ENCODE measurements around the gene RFNG. TPM values are rescaled to one million over a fixed set of nuclear protein-coding genes. Genes with fewer than 3 reads are reported as not detected.
"Not testable (repeated sequence)": the region's sequence is repeated elsewhere in the genome, so short reads cannot be mapped to it uniquely, and the experiment has no call there.

The RFNG gene
- total RNA-seq, 2 experiments from 2014 or later: 26.3 to 28.4 TPM

DNA sequence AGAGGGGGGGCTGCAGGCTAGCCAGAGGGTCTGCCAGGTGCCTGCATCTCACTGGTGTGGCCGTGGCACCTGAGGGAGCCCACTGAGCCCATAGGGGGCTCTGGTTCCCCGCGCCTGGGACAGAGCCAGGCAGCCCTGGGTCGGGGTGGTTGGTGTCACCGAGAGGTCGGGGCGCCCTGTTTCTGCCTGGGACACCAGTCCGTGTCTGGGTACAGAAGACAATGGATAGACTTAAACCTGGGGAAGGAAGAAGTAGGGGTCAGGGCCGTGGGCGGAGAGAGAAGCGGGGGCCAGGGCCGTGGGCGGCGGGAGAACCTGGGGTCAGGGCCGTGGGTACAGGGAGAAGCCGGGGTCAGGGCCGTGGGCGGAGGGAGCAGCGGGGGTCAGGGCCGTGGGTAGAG is 3.0 kb downstream of the RFNG start:
- POLR2A ChIA-PET: interaction anchor here (4.3 kb wide), 1 partner anchor 10 kb away, joined by 27 read pairs; the partner anchor contains the start of gene DCXR

DNA sequence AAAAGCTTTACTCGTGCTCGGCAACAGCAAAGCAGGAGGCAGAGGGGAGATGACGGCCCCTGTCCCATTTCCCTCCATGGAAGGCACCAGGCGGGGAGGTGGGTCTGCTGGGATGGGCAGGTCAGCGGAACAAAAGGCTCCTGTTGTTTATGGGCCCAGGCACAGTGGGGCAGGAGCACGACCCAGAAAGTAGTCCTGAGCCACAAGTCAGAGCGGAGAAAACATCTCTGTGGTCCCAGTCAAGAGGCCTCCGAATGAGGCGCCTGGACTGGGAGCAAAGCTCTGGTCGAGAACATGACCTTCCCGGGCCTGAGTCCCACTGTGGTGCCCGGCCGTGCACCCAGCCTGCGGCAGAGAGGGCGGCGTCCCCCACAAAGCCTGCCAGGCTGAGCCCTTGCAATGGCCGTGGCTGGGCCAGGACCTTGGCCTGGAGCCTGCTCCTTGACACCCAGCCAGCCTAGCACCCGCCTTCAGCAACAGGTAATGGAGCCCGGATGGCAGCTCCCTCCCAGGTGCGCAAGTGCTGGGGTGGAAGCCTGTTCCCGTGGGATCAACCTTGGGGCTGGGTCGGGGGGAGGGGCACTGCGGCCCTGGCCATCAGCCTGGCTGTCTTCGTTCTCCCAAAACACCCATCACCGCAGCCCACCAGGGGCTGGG is 3.6 kb downstream of the RFNG start:
- H3K4me1 Mint-ChIP-seq: peaks cover 14% of the 10 kb centered on the region
- ChIA-PET POLR2A (interaction anchor here (4.3 kb wide), 1 partner anchor 9 kb away, joined by 27 read pairs; the partner anchor contains the start of gene DCXR), CTCF (interaction anchor here (0.8 kb wide), 1 partner anchor 11 kb away, joined by 3 read pairs; the partner anchor contains the start of gene DCXR)
- no peak for DNase-seq
- peaks cover 5% of the 10 kb centered on the region for H3K36me3 Mint-ChIP-seq (ENCODE audit: low read depth)
- no peak overlapping the region for H3K4me3 Mint-ChIP-seq
- no peaks in the 10 kb centered on the region for H3K27me3 Mint-ChIP-seq
- H3K9me3 Mint-ChIP-seq: no peaks in the 10 kb centered on the region
- no peak overlapping the region for H3K27ac Mint-ChIP-seq

More for the DNA sequence above, 3.0 kb downstream of the RFNG start:
- Mint-ChIP-seq H3K36me3 (ENCODE audit: low read depth) (peaks cover 5% of the 10 kb centered on the region), H3K27ac (no peak overlapping the region), H3K27me3 (no peaks in the 10 kb centered on the region), H3K9me3 (no peaks in the 10 kb centered on the region), H3K4me3 (no peak overlapping the region), H3K4me1 (peaks cover 19% of the 10 kb centered on the region)
- CTCF ChIA-PET: interaction anchor here (1.2 kb wide), 1 partner anchor 11 kb away, joined by 4 read pairs; the partner anchor contains the start of gene DCXR
- no peak for DNase-seq

DNA sequence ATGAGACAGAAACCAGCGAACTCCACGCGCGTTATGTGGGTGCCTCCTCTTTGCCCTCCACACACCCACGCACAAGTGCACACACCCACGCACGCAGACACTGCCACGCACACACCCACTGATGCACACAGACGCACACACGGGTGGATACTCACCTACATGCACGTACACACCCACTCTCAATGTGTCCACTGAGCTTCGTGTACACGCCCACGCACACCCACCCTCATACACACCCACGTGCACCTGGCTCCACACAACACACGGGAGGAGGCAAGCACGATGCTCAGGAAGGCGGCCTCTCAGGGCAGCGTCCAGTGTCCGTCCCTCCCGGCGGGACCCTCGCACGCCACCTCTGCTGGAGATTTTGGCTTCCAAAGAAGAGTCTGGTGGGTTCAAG is 4.2 kb downstream of the RFNG start:
- peaks cover 5% of the 10 kb centered on the region for H3K36me3 Mint-ChIP-seq (ENCODE audit: low read depth)
- DNase-seq: no peak
- H3K4me1 Mint-ChIP-seq: peaks cover 9% of the 10 kb centered on the region
- CTCF ChIA-PET: interaction anchor here (0.8 kb wide), 1 partner anchor 10 kb away, joined by 3 read pairs; the partner anchor contains the start of gene DCXR
- POLR2A ChIA-PET: no interaction called here
- no peaks in the 10 kb centered on the region for H3K9me3 Mint-ChIP-seq
- H3K27me3 Mint-ChIP-seq: no peaks in the 10 kb centered on the region
- H3K27ac Mint-ChIP-seq: no peak overlapping the region
- H3K4me3 Mint-ChIP-seq: no peak overlapping the region

DNA sequence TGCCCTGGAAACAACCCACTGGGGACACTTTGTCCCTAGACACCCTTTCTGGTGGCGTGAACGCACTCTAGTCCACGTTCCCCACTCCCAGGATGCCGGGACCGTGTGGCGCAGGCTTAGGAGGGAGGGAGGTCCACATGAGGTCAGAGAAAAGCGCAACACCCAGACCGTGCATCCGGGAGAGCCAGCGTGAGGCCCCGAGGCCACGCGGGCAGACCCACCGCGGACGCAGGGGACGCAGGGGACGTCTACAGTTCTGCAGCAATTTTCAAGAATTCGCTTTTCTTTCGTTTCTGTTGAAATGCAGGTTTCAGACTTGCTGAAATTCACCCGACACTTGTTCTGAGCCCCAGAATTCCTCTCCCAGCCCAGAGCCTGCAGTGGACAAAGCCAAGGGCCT is 4.7 kb downstream of the RFNG start:
- no peaks in the 10 kb centered on the region for H3K27me3 Mint-ChIP-seq
- DNase-seq: no peak
- peaks cover 9% of the 10 kb centered on the region for H3K4me1 Mint-ChIP-seq
- no peaks in the 10 kb centered on the region for H3K9me3 Mint-ChIP-seq
- ChIA-PET POLR2A (no interaction called here), CTCF (no interaction called here)
- no peak overlapping the region for H3K27ac Mint-ChIP-seq
- peaks cover 5% of the 10 kb centered on the region for H3K36me3 Mint-ChIP-seq (ENCODE audit: low read depth)
- H3K4me3 Mint-ChIP-seq: no peak overlapping the region

DNA sequence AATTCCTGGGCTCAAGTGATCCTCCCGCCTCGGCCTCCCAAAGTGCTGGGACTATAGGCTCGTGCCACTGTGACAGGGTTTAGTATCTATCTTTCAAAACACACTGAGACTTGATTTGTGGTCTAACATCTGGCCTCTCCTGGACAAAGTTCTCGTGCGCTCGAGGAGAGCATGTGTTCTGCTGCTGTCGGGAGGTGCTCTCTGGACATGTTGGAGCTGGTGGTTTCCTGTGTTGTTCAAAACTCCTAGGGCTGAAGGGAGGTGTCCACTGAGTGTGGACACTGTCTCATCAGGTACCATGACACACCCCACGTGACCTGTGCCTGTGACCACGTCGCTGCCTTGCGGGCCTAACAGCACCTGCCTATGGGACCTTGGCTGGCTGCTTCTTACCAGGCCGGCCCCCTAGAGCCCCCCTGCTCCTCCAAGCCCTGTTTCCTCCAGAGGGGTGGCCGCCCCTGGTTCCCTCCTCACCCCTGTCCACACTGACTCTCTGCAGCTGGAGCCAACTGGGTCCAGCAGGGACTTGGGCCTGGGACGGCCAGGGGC is 5.6 kb downstream of the RFNG start:
- no peak for DNase-seq
- ChIA-PET CTCF (interaction anchor here (1.0 kb wide), 1 partner anchor 8 kb away, joined by 3 read pairs; the partner anchor contains the start of gene DCXR), POLR2A (no interaction called here)
- Mint-ChIP-seq H3K27ac (no peak overlapping the region), H3K4me3 (no peak overlapping the region), H3K36me3 (ENCODE audit: low read depth) (peaks cover 5% of the 10 kb centered on the region), H3K4me1 (peaks cover 9% of the 10 kb centered on the region), H3K9me3 (no peaks in the 10 kb centered on the region), H3K27me3 (no peaks in the 10 kb centered on the region)

DNA sequence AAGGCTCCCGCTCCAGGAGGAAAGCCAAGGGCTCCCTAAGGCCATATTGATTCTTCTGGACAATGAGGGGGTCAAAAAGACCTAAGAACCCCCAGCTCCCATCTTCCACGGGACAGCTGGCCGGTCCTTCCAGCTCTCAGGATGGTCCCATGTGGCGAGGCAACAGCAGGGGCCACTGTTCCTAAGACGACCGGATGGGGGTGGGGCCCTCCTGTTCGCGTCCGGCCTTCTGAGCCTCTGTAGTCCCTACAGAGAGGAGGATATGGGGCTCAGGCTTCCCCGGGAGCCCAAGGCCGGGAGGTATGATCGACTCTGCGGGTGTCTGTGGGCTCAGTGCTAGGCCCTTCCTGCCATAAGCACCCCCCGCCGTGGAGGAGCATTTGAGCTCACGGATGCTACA is 8.1 kb downstream of the RFNG start:
- CTCF ChIA-PET: interaction anchor here (1.1 kb wide), 1 partner anchor 84 kb away, joined by 3 read pairs; no protein-coding TSS in a partner anchor
- H3K4me3 Mint-ChIP-seq: no peak overlapping the region
- DNase-seq: no peak
- no peaks in the 10 kb centered on the region for H3K9me3 Mint-ChIP-seq
- H3K27me3 Mint-ChIP-seq: no peaks in the 10 kb centered on the region
- H3K27ac Mint-ChIP-seq: no peak overlapping the region
- H3K4me1 Mint-ChIP-seq: peaks cover 9% of the 10 kb centered on the region
- POLR2A ChIA-PET: no interaction called here
- peaks cover 5% of the 10 kb centered on the region for H3K36me3 Mint-ChIP-seq (ENCODE audit: low read depth)

DNA sequence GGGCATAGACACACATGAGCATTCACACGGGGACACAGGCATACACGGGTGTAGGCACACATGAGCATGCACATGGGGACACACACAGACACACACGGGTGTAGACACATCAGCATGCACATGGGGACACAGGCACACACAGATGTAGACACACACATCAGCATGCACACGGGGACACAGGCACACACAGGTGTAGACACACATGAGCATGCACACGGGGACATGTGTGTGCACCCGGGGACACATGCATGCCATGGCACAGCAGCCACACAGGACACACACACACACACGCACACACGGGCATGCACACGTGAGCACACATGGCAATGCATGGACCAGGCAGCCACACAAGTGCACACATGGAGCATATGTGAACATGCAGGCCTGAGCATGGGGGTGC is 9.0 kb downstream of the RFNG start:
- no peak for DNase-seq
- Mint-ChIP-seq H3K4me1 (peaks cover 14% of the 10 kb centered on the region), H3K36me3 (ENCODE audit: low read depth) (peaks cover 4% of the 10 kb centered on the region), H3K27me3 (no peaks in the 10 kb centered on the region), H3K9me3 (no peaks in the 10 kb centered on the region), H3K27ac (no peak overlapping the region), H3K4me3 (no peak overlapping the region)
- ChIA-PET POLR2A (no interaction called here), CTCF (interaction anchor here (1.1 kb wide), 1 partner anchor 83 kb away, joined by 3 read pairs; no protein-coding TSS in a partner anchor)

DNA sequence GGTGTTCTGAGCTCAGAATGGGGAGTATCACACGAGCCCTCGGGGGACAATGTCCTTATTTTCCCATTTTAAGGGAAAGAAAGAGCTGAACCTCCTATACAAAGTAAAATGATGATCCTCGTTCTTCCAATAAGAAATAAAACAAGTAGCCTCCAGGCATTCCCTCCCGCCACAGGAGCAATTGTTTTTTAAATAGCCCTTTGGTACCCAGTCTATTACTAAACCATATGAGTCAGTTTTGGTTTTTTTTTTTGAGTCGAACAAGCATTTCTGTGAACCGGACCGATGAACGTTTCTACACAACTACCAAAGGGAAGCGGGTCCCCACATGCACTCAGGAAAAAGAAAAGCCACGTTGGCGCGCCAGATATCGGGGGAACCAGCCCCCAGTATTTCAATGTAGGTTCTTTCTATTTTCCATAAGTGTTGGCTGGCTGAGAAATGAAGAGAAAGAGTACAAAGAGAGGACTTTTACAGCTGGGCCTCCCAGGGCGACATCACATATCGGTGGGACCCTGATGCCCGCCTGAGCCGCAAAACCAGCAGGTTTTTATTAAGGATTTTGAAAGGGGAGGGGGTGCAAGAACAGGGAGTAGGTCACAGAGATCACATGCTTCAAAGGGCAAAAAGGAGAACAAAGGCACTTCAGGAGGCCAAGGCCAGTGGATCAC is 10.3 kb downstream of the RFNG start:
- Mint-ChIP-seq H3K36me3 (ENCODE audit: low read depth) (no peaks in the 10 kb centered on the region), H3K27me3 (no peaks in the 10 kb centered on the region), H3K4me3 (no peak overlapping the region), H3K27ac (no peak overlapping the region), H3K9me3 (no peaks in the 10 kb centered on the region), H3K4me1 (peaks cover 18% of the 10 kb centered on the region)
- DNase-seq: no peak
- CTCF ChIA-PET: no interaction called here
- POLR2A ChIA-PET: interaction anchor here (0.9 to 5.0 kb wide), 2 partner anchors 9 kb away, joined by 3 to 27 read pairs; partner anchors contain the start of genes GPS1 and RFNG

DNA sequence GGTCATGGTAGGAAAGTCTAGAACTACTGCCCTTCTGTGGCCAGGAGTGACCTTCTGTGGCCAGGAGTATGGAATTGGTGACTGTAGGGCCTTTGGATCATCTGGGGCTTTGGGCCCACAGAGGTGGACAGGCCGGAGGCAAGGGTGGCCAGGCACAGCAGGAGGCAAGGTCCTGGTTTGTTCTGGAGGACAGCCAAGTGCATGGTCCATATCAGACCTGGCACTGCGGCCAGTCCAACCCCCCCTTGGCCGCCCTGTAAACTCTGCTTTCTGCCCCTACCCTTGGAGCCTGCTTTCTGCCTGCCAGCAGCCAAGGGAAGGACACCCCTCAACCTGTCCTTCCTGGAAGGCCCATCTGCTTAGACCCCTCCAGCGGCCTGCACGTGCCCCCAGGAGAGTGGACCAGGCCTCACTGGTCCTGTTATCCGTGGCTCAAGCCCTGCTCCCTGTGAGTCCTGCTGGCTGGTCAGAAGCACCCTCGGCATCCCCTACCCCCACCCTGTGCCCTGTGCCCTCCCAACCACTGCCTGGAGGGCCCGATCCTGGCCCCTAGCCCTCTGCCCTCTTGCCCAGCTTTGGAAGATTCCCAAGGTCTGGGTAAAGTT is 11.8 kb downstream of the RFNG start:
- H3K27me3 Mint-ChIP-seq: no peaks in the 10 kb centered on the region
- ChIA-PET CTCF (no interaction called here), POLR2A (interaction anchor here (1.3 to 5.0 kb wide), 2 partner anchors 10 to 11 kb away, joined by 3 to 27 read pairs; partner anchors contain the start of genes GPS1 and RFNG)
- H3K9me3 Mint-ChIP-seq: no peaks in the 10 kb centered on the region
- no peak overlapping the region for H3K27ac Mint-ChIP-seq
- H3K4me3 Mint-ChIP-seq: no peak overlapping the region
- peaks cover 26% of the 10 kb centered on the region for H3K4me1 Mint-ChIP-seq
- no peak for DNase-seq
- H3K36me3 Mint-ChIP-seq (ENCODE audit: low read depth): peaks cover 8% of the 10 kb centered on the region

DNA sequence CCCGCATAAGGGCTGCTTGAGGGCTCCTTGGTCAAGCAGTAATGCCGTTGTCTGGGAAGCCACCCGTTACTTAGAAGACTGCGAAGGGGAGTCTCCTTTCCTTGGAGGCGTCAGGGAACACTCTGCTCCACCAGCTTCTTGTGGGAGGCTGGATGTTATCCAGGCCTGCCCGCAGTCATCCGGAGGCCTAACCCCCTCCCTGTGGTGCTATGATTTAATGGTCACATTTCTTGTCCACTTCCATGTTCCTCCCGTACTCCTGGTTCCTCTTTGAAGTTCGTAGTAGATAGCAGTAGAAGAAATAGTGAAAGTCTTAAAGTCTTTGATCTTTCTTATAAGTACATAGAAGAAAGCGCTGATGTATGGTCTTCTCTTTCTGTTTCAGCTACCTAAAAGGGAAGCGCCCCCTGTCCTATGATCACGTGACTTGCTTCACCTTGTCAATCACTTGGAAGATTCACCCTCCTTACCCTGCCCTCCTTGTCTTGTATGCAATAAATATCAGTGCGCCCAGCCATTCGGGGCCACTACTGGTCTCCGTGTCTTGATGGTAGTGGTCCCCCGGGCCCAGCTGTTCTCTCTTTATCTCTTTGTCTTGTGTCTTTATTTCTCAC is 12.7 kb downstream of the RFNG start:
- peaks cover 26% of the 10 kb centered on the region for H3K4me1 Mint-ChIP-seq
- POLR2A ChIA-PET: interaction anchor here (1.2 to 5.3 kb wide), 3 partner anchors 9 to 17 kb away, joined by 3 to 41 read pairs (median 27); partner anchors contain the start of genes CENPX, GPS1, LRRC45 and RFNG
- CTCF ChIA-PET; H3K27ac Mint-ChIP-seq; H3K9me3 Mint-ChIP-seq; H3K4me3 Mint-ChIP-seq; H3K36me3 Mint-ChIP-seq (ENCODE audit: low read depth); H3K27me3 Mint-ChIP-seq; DNase-seq: not testable (repeated sequence)

DNA sequence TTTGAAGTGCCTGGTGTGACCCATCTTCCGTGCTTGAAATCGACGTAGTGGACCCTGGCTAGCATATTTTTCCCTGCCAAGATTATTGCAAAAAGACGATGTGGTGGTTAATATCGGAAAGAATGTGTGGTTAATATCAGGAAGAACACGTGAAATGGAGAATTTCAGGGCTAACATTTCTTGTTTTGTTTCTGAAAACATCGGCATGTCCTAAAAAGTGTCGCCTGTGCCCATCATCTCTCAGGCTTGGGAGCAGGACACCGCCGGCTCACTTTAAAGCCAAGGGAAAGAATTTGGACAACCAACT is 13.8 kb downstream of the RFNG start:
- POLR2A ChIA-PET: interaction anchor here (0.6 to 5.3 kb wide), 21 partner anchors 8 to 261 kb away, joined by 3 to 41 read pairs (median 4); partner anchors contain the start of genes ARHGDIA, ASPSCR1, CENPX and DUS1L
- Mint-ChIP-seq H3K27me3 (no peaks in the 10 kb centered on the region), H3K9me3 (no peaks in the 10 kb centered on the region), H3K27ac (peak overlapping the region; percentile 94), H3K4me1 (peaks cover 27% of the 10 kb centered on the region), H3K4me3 (peak overlapping the region; percentile 83), H3K36me3 (ENCODE audit: low read depth) (peaks cover 8% of the 10 kb centered on the region)
- CTCF ChIA-PET: interaction anchor here (0.6 to 1.6 kb wide), 37 partner anchors 8 to 481 kb away, joined by 3 to 43 read pairs (median 4); partner anchors contain the start of genes CENPX, FASN, LRRC45 and MAFG
- DNase-seq: no peak

DNA sequence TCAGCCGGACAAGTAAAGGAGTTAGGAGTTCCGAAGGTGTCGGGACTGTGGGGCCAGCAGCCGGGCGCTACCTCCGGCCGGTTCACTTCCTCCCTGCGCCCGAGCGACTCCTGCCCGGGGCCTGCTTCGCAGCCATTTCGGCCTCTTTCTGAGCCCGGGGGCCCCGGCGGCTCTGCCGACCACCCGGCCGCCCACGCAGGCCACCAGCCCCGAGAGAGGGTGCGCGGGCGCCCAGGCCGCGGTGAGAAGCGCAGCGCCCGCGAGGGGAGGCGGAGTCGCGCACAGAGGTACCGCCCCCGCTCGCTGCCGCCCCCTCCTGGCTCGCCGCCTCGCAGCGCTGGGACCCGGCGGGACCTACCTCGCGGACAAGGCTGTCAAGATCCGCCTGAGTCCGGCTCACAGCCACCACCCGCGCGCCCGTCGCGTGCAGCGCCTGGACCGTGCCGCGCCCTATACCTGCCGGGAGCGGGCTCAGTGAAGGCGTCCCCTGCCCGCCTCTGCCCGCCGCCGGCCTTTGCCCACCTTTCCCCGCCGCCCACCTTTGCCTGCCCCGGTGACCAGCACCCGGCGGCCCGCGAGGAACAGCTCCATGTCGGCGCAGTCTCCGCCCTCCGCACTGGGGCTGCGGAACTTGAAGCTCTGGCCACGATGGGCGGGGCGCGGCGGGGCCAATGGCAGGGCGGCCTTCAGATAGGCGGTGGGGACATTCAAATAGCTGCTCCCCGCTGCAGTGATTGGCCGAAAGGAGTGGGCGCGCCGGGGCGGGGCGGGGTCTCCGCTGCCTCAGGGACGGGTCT is 14.3 kb downstream of the RFNG start, which contains the start of gene DCXR:
Gene DCXR, minus strand, starts transcription at position 606 of the 797 bp plus-strand sequence. Its CDS starts 15 bp downstream, at position 591.
- Mint-ChIP-seq H3K4me1 (peaks cover 28% of the 10 kb centered on the region), H3K36me3 (ENCODE audit: low read depth) (peaks cover 8% of the 10 kb centered on the region), H3K9me3 (no peaks in the 10 kb centered on the region), H3K4me3 (peak within 1 kb of the TSS; percentile 83), H3K27ac (peak within 1 kb of the TSS; percentile 94), H3K27me3 (no peaks in the 10 kb centered on the region)
- ChIA-PET CTCF (interaction anchor here (0.6 to 1.6 kb wide), 37 partner anchors 8 to 482 kb away, joined by 3 to 43 read pairs (median 4); partner anchors contain the start of genes CENPX, FASN, LRRC45 and MAFG), POLR2A (interaction anchor here (0.6 to 5.3 kb wide), 22 partner anchors 7 to 261 kb away, joined by 3 to 41 read pairs (median 4); partner anchors contain the start of genes ARHGDIA, ASPSCR1, CENPX and DUS1L)
- peak; percentile 97 for DNase-seq
